ENCODE measurements around the gene HIF3A.

Gene HIF3A

DNA sequence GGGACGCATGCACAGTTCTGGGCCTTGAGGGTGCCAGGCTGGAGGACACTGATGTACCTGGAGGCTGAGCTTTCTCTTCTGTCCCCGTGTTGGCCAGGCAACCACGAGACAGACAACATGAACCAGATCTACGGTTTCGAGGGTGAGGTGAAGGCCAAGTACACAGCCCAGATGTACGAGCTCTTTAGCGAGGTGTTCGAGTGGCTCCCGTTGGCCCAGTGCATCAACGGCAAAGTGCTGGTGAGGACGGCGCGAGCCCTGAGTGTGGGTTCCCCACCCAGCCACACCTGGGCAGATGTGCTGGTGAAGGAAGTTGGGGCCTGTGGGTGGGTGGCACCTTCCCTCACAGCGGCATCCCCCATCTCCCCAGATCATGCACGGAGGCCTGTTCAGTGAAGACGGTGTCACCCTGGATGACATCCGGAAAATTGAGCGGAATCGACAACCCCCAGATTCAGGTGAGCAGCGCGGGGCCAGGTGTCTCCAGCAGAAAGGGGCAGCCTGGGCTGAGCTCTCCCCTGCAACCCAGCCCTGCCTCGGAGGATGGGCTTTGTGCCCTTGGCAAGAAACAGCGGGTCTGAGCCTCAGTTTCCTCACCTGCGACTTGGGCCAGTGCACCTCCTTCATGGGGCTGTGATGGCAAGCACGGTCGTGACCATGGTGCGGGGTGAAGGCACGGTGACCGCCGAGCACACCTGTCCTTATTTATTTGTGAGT is 90.3 kb downstream of the HIF3A start:
- DNase-seq: no peak

- DNase-seq: no peak
These were observed 90.9 kb downstream of the HIF3A start for GRCh38 chr19:46387713-46388130.

- no peak for DNase-seq
These were observed 91.7 kb downstream of the HIF3A start for GRCh38 chr19:46388311-46389095.

DNA sequence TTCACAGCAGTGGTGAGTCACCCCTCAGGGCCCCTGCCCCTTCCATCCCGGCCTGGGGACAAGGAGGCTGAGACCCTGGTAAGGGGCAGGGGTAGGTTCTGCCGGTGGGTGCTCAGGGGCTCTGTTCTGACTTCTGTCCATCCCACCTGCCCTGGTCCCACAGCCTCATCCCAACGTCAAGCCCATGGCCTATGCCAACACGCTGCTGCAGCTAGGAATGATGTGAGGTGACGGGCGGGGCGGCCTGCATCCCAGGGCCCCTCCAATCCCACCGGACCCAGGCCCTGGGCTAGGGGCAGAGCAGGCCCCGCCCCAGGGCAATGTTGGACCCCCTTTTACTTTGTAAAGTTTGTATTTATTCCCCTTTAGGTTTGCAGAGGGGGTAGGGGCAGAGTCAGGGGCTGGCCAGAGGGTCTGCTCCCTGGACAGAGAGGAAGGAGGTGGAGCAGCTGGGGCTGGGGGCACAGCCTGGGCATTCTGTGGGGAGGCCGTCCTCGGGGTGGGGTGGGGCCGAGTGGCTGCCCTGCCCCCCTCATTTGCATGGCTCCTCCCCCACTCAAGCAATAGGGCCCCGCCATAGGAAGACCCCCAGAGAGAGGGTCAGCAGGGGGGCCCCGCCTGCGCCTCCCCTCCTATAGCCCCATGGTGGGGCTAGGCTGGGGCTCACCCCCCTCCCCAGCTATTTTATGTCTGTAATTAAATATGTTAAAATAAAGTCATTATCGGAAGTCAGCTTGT is 93.4 kb downstream of the HIF3A start:
- DNase-seq: no peak

DNA sequence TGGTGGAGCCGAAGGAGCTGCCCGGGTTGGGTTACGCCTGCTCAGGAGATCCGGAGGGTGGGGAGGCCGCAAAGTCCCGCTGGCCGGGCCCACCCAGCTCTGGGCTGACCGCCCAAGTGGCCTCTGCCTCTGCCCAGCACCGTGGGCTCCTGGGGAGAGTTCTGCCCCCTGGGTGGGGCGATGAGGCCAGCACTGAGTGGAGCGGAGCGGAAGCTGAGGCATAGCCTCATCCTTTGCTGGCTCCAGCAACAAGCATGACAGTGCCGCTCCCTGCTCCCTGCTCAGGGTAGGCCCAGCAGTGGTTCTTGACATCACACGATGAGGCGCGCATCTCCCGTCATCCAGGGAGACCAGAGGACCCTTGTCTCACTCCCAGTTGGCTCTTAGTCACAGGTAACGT is 94.0 kb downstream of the HIF3A start:
- DNase-seq: no peak

GRCh38 chr19:46391296-46392251 is 94.7 kb downstream of the HIF3A start:
- no peak for DNase-seq

GRCh38 chr19:46392252-46392801 is 95.5 kb downstream of the HIF3A start:
- no peak for DNase-seq

- DNase-seq: no peak
These were observed 96.0 kb downstream of the HIF3A start for GRCh38 chr19:46392837-46393236.
